ENCODE results near the gene PRKCH. TPM values are rescaled to one million over a fixed set of nuclear protein-coding genes. Genes with fewer than 3 reads are reported as not detected.

Gene PRKCH
- total RNA-seq, 1 donor from 2014 or later: 74.4 TPM

- no peak overlapping the region for H3K4me3 ChIP-seq
- H3K27ac ChIP-seq: peak overlapping the region; percentile 21
- peak; percentile 58 for ATAC-seq
- H3K27me3 ChIP-seq: no peaks in the 10 kb centered on the region
- H3K9me3 ChIP-seq: no peaks in the 10 kb centered on the region
- no peak for TF ChIP-seq CTCF (IDR thresholded peaks at IDR 0.05)
- DNase-seq: no peak
- H3K36me3 ChIP-seq: no peaks in the 10 kb centered on the region
- intact Hi-C loops (cut with DNase I): no loop called here
- peaks cover 46% of the 10 kb centered on the region for H3K4me1 ChIP-seq
These were observed 190.9 kb downstream of the PRKCH start for GRCh38 chr14:61512026-61512834.

- no peak for TF ChIP-seq CTCF (IDR thresholded peaks at IDR 0.05)
- no peak overlapping the region for H3K27ac ChIP-seq
- no peak overlapping the region for H3K4me3 ChIP-seq
- no peak for ATAC-seq
- H3K36me3 ChIP-seq: no peaks in the 10 kb centered on the region
- peaks cover 52% of the 10 kb centered on the region for H3K4me1 ChIP-seq
- intact Hi-C loops (cut with DNase I): no loop called here
- DNase-seq: no peak
- H3K27me3 ChIP-seq: no peaks in the 10 kb centered on the region
- no peaks in the 10 kb centered on the region for H3K9me3 ChIP-seq
These were observed 192.8 kb downstream of the PRKCH start for GRCh38 chr14:61513986-61514830.

- Histone ChIP-seq H3K4me3 (no peak overlapping the region), H3K36me3 (no peaks in the 10 kb centered on the region), H3K9me3 (no peaks in the 10 kb centered on the region), H3K27ac (no peak overlapping the region), H3K27me3 (no peaks in the 10 kb centered on the region), H3K4me1 (peaks cover 52% of the 10 kb centered on the region)
- DNase-seq (no peak), ATAC-seq (no peak)
- no peak for TF ChIP-seq CTCF (IDR thresholded peaks at IDR 0.05)
- intact Hi-C loops (cut with DNase I): no loop called here
These were observed 193.5 kb downstream of the PRKCH start for GRCh38 chr14:61514927-61515326.

GRCh38 chr14:61515436-61516117, 194.2 kb downstream of the PRKCH start:
- H3K36me3 ChIP-seq: no peaks in the 10 kb centered on the region
- H3K4me3 ChIP-seq: no peak overlapping the region
- ATAC-seq (no peak), DNase-seq (no peak)
- peaks cover 52% of the 10 kb centered on the region for H3K4me1 ChIP-seq
- no peaks in the 10 kb centered on the region for H3K27me3 ChIP-seq
- H3K27ac ChIP-seq: no peak overlapping the region
- intact Hi-C loops (cut with DNase I): no loop called here
- no peak for TF ChIP-seq CTCF (IDR thresholded peaks at IDR 0.05)
- no peaks in the 10 kb centered on the region for H3K9me3 ChIP-seq

- peaks cover 51% of the 10 kb centered on the region for H3K4me1 ChIP-seq
These were observed 194.9 kb downstream of the PRKCH start for GRCh38 chr14:61516118-61516743.

More at GRCh38 chr14:61516118-61516743, 194.9 kb downstream of the PRKCH start:
- no peaks in the 10 kb centered on the region for H3K36me3 ChIP-seq
- H3K27me3 ChIP-seq: no peaks in the 10 kb centered on the region
- intact Hi-C loops (cut with DNase I): no loop called here
- TF ChIP-seq CTCF (IDR thresholded peaks at IDR 0.05): no peak
- no peak overlapping the region for H3K4me3 ChIP-seq
- H3K9me3 ChIP-seq: no peaks in the 10 kb centered on the region
- no peak overlapping the region for H3K27ac ChIP-seq
- DNase-seq: no peak
- ATAC-seq: no peak
